ENCODE data around the gene MYO7A.

Gene MYO7A

GRCh38 chr11:77112641-77113381, 15.2 kb upstream of the MYO7A start:
- no peak overlapping the region for H3K4me3 ChIP-seq (ENCODE audit: low read depth, low read length)
- TF ChIP-seq CTCF (IDR thresholded peaks at IDR 0.05; ENCODE audit: low read depth, low read length): no peak
- in situ Hi-C loops (cut with HindIII; ENCODE audit: low sequenced_read_pairs): no loop called here
- DNase-seq (ENCODE audit: low read depth, low spot score): no peak

GRCh38 chr11:77113382-77114088, 14.5 kb upstream of the MYO7A start:
- in situ Hi-C loops (cut with HindIII; ENCODE audit: low sequenced_read_pairs): no loop called here
- peak; percentile 80 for TF ChIP-seq CTCF (IDR thresholded peaks at IDR 0.05; ENCODE audit: low read depth, low read length)
- peak; percentile 45 for DNase-seq (ENCODE audit: low read depth, low spot score)
- H3K4me3 ChIP-seq (ENCODE audit: low read depth, low read length): no peak overlapping the region

GRCh38 chr11:77114089-77114463, 14.0 kb upstream of the MYO7A start:
- no peak for DNase-seq (ENCODE audit: low read depth, low spot score)
- H3K4me3 ChIP-seq (ENCODE audit: low read depth, low read length): no peak overlapping the region
- no peak for TF ChIP-seq CTCF (IDR thresholded peaks at IDR 0.05; ENCODE audit: low read depth, low read length)
- in situ Hi-C loops (cut with HindIII; ENCODE audit: low sequenced_read_pairs): no loop called here

- in situ Hi-C loops (cut with HindIII; ENCODE audit: low sequenced_read_pairs): no loop called here
- DNase-seq (ENCODE audit: low read depth, low spot score): no peak
- no peak overlapping the region for H3K4me3 ChIP-seq (ENCODE audit: low read depth, low read length)
- TF ChIP-seq CTCF (IDR thresholded peaks at IDR 0.05; ENCODE audit: low read depth, low read length): peak; percentile 30
Observed at GRCh38 chr11:77115181-77115611, 12.8 kb upstream of the MYO7A start.

GRCh38 chr11:77115956-77116355, 12.1 kb upstream of the MYO7A start:
- no peak for TF ChIP-seq CTCF (IDR thresholded peaks at IDR 0.05; ENCODE audit: low read depth, low read length)
- no peak overlapping the region for H3K4me3 ChIP-seq (ENCODE audit: low read depth, low read length)
- DNase-seq (ENCODE audit: low read depth, low spot score): no peak
- in situ Hi-C loops (cut with HindIII; ENCODE audit: low sequenced_read_pairs): no loop called here

- peak; percentile 63 for DNase-seq (ENCODE audit: low read depth, low spot score)
- H3K4me3 ChIP-seq (ENCODE audit: low read depth, low read length): no peak overlapping the region
- in situ Hi-C loops (cut with HindIII; ENCODE audit: low sequenced_read_pairs): no loop called here
- TF ChIP-seq CTCF (IDR thresholded peaks at IDR 0.05; ENCODE audit: low read depth, low read length): no peak
Observed at GRCh38 chr11:77117492-77117891, 10.6 kb upstream of the MYO7A start.
